OCI-LY3 (cell line): Measurements from ENCODE around the gene PHF21B.

Experiments
- CTCF ChIP-seq: fragments of 200-600, 300-600 bp; sonication (generic); IDR thresholded peaks from 2 replicates; pipeline ENCODE4 v1.5.1; 2014; ENCODE audit warnings: antibody characterized with exemption, low read length, low read depth
- EZH2phosphoT487 ChIP-seq: fragments of 200-600 bp; shearing (Covaris generic); IDR thresholded peaks from 2 replicates; pipeline ENCODE4 v1.6.1; 2018; ENCODE audit warnings: antibody characterized with exemption, mixed run types, low read depth

- no peak for TF ChIP-seq CTCF
- no peak for TF ChIP-seq EZH2phosphoT487
Measured at GRCh38 chr22:44914026-44914721, 95.6 kb downstream of the PHF21B start.
